ENCODE results near the gene NUCB2. TPM values are rescaled to one million over a fixed set of nuclear protein-coding genes. Genes with fewer than 3 reads are reported as not detected.

Gene NUCB2
- total RNA-seq, 1 donor from 2014 or later = 52.8 TPM

DNA sequence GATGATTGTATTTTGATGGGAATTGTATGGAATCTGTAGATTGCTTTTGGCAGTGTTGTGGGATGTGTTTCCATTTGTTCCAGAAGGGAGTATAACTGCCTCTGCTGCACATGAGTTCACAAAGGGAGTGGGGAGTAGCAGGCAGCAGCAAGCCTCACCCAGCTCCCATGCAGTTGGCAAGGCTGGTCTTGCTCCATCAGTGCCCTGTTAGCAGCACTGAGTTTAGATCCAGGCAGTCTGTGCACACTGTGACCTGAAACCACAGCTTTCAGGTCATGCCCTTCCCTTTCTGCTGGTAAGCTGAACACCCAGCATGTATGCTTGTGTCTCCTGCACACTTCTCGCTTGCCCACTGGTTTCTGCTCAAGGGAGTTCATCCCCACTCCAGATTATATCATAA, 3.7 kb upstream of the NUCB2 start:
- H3K27ac Mint-ChIP-seq = no peak overlapping the region
- H3K4me3 Mint-ChIP-seq (ENCODE audit: low read depth) = no peak overlapping the region
- peaks cover 2% of the 10 kb centered on the region for H3K27me3 Mint-ChIP-seq
- H3K4me1 Mint-ChIP-seq (ENCODE audit: low read depth) = peaks cover 9% of the 10 kb centered on the region
- TF ChIP-seq, protein P1, sequence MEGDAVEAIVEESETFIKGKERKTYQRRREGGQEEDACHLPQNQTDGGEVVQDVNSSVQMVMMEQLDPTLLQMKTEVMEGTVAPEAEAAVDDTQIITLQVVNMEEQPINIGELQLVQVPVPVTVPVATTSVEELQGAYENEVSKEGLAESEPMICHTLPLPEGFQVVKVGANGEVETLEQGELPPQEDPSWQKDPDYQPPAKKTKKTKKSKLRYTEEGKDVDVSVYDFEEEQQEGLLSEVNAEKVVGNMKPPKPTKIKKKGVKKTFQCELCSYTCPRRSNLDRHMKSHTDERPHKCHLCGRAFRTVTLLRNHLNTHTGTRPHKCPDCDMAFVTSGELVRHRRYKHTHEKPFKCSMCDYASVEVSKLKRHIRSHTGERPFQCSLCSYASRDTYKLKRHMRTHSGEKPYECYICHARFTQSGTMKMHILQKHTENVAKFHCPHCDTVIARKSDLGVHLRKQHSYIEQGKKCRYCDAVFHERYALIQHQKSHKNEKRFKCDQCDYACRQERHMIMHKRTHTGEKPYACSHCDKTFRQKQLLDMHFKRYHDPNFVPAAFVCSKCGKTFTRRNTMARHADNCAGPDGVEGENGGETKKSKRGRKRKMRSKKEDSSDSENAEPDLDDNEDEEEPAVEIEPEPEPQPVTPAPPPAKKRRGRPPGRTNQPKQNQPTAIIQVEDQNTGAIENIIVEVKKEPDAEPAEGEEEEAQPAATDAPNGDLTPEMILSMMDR (IDR thresholded peaks at IDR 0.05; ENCODE audit: unreplicated experiment) = no peak
- DNase-seq (ENCODE audit: low spot score, unreplicated experiment) = no peak
- H3K9me3 Mint-ChIP-seq (ENCODE audit: low read depth) = no peaks in the 10 kb centered on the region
- no peaks in the 10 kb centered on the region for H3K36me3 Mint-ChIP-seq (ENCODE audit: insufficient read depth)

DNA sequence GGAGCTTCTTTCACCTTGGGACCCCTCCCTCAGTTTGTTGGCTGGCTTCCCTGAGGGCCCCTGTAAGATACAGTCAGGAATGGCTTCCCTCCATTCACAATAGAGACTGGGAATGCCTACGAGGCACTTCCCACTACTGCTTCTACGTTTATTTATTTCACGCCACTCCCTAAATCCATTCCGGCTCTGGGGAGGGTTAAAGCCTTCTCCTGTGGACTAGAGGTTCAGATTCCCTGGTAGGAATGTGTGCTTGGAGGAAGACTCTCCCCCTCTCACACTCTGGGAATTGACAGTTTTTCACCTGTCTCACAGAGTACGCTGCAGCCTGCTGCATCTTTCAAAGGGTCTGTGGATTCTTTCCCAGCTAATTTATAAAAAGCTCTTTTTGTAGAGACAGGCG, 3.3 kb upstream of the NUCB2 start:
- TF ChIP-seq, protein P1 (IDR thresholded peaks at IDR 0.05; ENCODE audit: unreplicated experiment) = no peak
- H3K9me3 Mint-ChIP-seq (ENCODE audit: low read depth) = no peaks in the 10 kb centered on the region
- no peaks in the 10 kb centered on the region for H3K36me3 Mint-ChIP-seq (ENCODE audit: insufficient read depth)
- no peak overlapping the region for H3K4me3 Mint-ChIP-seq (ENCODE audit: low read depth)
- H3K27me3 Mint-ChIP-seq = peaks cover 2% of the 10 kb centered on the region
- H3K27ac Mint-ChIP-seq = no peak overlapping the region
- DNase-seq (ENCODE audit: low spot score, unreplicated experiment) = no peak
- peaks cover 9% of the 10 kb centered on the region for H3K4me1 Mint-ChIP-seq (ENCODE audit: low read depth)

DNA sequence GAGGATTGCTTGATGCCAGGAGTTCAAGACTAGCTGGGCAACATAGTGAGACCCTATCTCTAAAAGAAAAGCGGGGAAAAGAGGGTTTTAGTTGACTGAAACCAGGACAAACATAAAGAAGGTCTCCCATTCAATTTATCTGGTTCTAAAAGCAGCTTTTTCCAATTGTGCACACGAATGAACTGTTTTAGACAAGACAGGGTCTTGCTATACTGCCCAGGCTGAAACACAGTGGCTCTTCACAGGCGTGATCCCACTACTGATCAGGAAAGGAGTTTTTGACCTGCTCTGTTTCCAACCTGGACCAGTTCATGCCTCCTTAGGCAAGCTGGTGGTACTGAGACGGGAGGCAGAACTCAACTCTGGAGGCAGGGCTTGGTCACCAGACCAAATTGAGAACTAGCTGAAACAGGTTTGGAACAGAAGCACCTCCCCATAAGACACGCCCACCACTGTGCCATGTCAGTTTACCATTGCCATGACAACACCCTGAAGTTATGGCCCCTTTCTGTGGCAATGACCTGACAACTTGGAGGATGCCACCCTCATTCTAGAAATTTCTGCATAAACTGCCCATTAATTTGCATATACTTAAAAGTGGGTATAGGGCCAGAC, 2.8 kb upstream of the NUCB2 start:
- TF ChIP-seq, protein P1 (IDR thresholded peaks at IDR 0.05; ENCODE audit: unreplicated experiment) = no peak
- H3K27me3 Mint-ChIP-seq = peaks cover 2% of the 10 kb centered on the region
- DNase-seq (ENCODE audit: low spot score, unreplicated experiment) = no peak
- no peak overlapping the region for H3K4me3 Mint-ChIP-seq (ENCODE audit: low read depth)
- H3K27ac Mint-ChIP-seq = no peak overlapping the region
- H3K4me1 Mint-ChIP-seq (ENCODE audit: low read depth) = peaks cover 9% of the 10 kb centered on the region
- no peaks in the 10 kb centered on the region for H3K36me3 Mint-ChIP-seq (ENCODE audit: insufficient read depth)
- no peaks in the 10 kb centered on the region for H3K9me3 Mint-ChIP-seq (ENCODE audit: low read depth)

DNA sequence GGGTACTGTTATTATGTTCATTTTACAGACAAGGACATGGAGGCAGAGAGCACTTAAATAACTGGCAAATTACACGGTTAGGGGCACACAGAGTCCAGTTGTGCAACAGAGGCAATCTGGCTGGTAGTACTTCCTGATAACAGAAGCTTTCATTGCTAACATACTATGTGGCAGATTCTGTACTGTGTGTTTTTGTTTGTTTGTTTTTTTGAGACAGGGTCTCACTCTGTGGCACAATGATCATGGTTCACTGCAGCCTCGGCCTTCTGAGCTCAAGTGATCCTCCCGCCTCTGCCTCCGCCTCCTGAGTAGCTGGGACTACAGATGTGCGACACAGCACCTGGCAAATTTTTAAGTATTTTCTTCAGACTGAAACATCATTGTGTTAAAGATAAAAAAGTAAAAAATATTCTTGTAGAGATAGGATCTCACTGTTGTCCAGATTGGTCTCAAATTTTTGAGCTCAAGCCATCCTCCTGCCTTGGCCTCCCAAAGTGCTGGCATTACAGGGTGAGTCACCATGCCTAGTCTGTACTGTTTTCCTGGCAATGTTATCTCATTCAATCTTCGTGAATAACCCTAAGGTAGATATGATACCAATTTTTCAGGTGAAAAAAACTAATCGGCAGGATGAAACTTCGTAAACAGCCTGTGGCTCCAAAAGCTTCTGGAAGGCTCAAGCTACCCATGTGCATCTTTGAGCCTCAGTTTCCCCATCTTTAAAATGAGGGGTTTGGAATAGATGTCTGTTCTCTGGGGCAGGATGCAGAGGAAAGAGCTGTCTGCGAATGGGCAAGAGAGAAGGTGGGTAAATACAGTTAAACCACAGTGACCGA, 921 bp upstream of the NUCB2 start:
- H3K27me3 Mint-ChIP-seq = peaks cover 2% of the 10 kb centered on the region
- TF ChIP-seq, protein P1 (IDR thresholded peaks at IDR 0.05; ENCODE audit: unreplicated experiment) = no peak
- H3K36me3 Mint-ChIP-seq (ENCODE audit: insufficient read depth) = no peaks in the 10 kb centered on the region
- H3K4me3 Mint-ChIP-seq (ENCODE audit: low read depth) = peak overlapping the region; percentile 92
- H3K27ac Mint-ChIP-seq = peak overlapping the region; percentile 97
- no peak for DNase-seq (ENCODE audit: low spot score, unreplicated experiment)
- H3K4me1 Mint-ChIP-seq (ENCODE audit: low read depth) = peaks cover 9% of the 10 kb centered on the region
- no peaks in the 10 kb centered on the region for H3K9me3 Mint-ChIP-seq (ENCODE audit: low read depth)

DNA sequence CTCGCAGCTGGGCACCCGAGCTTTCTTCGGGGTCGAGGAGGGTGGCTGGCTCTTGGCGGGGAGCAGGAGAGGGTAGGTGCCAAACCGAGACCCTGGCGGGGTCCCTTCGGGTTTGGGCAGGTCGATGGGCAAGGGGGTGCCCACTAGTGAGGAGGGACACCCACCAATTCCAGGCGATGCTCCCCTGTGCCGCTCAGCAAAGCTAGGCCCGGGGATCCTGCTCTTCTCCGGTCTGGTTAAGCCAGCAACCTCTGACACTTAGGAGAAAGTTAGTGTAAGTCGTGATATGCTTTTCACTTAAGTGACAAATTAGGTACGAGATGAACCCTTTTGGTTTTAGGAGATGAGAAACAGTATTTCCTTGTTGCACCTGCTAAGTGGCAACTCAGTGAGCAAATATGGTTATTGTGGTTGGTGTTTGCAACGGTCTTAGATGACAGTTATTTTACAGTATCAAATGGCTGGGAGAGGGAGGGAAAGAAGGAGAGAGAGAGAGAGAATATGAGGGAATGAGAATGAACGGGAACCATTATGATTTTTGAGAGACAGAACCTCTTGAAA, 565 bp downstream of the NUCB2 start:
- Mint-ChIP-seq H3K27ac (peak overlapping the region; percentile 97), H3K4me1 (ENCODE audit: low read depth) (peaks cover 9% of the 10 kb centered on the region), H3K27me3 (peaks cover 2% of the 10 kb centered on the region), H3K4me3 (ENCODE audit: low read depth) (peak overlapping the region; percentile 92), H3K9me3 (ENCODE audit: low read depth) (no peaks in the 10 kb centered on the region), H3K36me3 (ENCODE audit: insufficient read depth) (no peaks in the 10 kb centered on the region)
- TF ChIP-seq, protein P1 (IDR thresholded peaks at IDR 0.05; ENCODE audit: unreplicated experiment) = no peak
- DNase-seq (ENCODE audit: low spot score, unreplicated experiment) = no peak
